Thyroid gland (tissue), 4 donors: ENCODE results near the gene MICOS13. TPM values are rescaled to one million over a fixed set of nuclear protein-coding genes. Genes with fewer than 3 reads are reported as not detected.

Experiments used
- total RNA-seq, 4 donors: library from RNA; depleted of rRNA; stranded (reverse); fragments of >200 nt; gene quantifications; one replicate each; pipeline ENCODE4 v1.2.3, GENCODE V29; 2016

Gene MICOS13
- total RNA-seq, 4 donors from 2014 or later: 20.1 to 68.3 (median 47.2) TPM

Other genes starting within 250 kb of the MICOS13 start
- gene ZNRF4, start 225.1 kb downstream of the MICOS13 start, total RNA-seq: under 1 TPM in 1 of 4 donors, not detected in 3; 0.40 TPM
- not detected for gene TINCR, start 112.6 kb downstream of the MICOS13 start, total RNA-seq
- gene SAFB2, start 57.7 kb downstream of the MICOS13 start, total RNA-seq: 10 to 100 TPM; 52.2 to 74.5 (median 65.3) TPM
- 100 to 1,000 TPM in 2 of 4 donors, 10 to 100 TPM in 2; 70.1 to 129 (median 86.7) TPM for gene SAFB, start 57.4 kb downstream of the MICOS13 start, total RNA-seq
- 10 to 100 TPM in 3 of 4 donors, 1 to 10 TPM in 1; 7.3 to 30.4 (median 15.8) TPM for gene HSD11B1L, start 511 bp upstream of the MICOS13 start, total RNA-seq
- gene RPL36, start 9.8 kb upstream of the MICOS13 start, total RNA-seq: 100 to 1,000 TPM; 313 to 561 (median 386) TPM
- gene LONP1, start 39.6 kb upstream of the MICOS13 start, total RNA-seq: 100 to 1,000 TPM in 1 of 4 donors, 10 to 100 TPM in 3; 45.0 to 100 (median 67.9) TPM
- gene CATSPERD, start 40.1 kb upstream of the MICOS13 start, total RNA-seq: not detected
- 1 to 10 TPM in 3 of 4 donors, under 1 TPM in 1; 0.54 to 2.0 (median 1.2) TPM for gene PRR22, start 104.2 kb upstream of the MICOS13 start, total RNA-seq
- gene DUS3L, start 110.6 kb upstream of the MICOS13 start, total RNA-seq: 10 to 100 TPM; 34.0 to 53.3 (median 44.9) TPM
- gene NRTN, start 124.6 kb upstream of the MICOS13 start, total RNA-seq: 1 to 10 TPM in 3 of 4 donors, under 1 TPM in 1; 0.71 to 8.1 (median 1.3) TPM
- not detected for gene FUT6, start 159.2 kb upstream of the MICOS13 start, total RNA-seq
- gene FUT3, start 170.9 kb upstream of the MICOS13 start, total RNA-seq: under 1 TPM in 1 of 4 donors, not detected in 3; 0.13 TPM
- gene FUT5, start 190.0 kb upstream of the MICOS13 start, total RNA-seq: not detected
- 100 to 1,000 TPM; 115 to 325 (median 195) TPM for gene NDUFA11, start 223.3 kb upstream of the MICOS13 start, total RNA-seq
- 10 to 100 TPM; 14.3 to 27.2 (median 17.8) TPM for gene VMAC, start 224.4 kb upstream of the MICOS13 start, total RNA-seq
- 10 to 100 TPM in 3 of 4 donors, 1 to 10 TPM in 1; 9.0 to 48.8 (median 26.3) TPM for gene CAPS, start 233.7 kb upstream of the MICOS13 start, total RNA-seq